Esophagus squamous epithelium (tissue), 5 donors: ENCODE measurements around the gene SPTLC1. TPM values are rescaled to one million over a fixed set of nuclear protein-coding genes. Genes with fewer than 3 reads are reported as not detected.
"Not testable (repeated sequence)": the region's sequence is repeated elsewhere in the genome, so short reads cannot be mapped to it uniquely, and the experiment has no call there.

Experiments used
- DNase-seq: peaks from one replicate; lab custom pipeline; 2025; lab: John Stamatoyannopoulos, UW
- H3K27ac ChIP-seq, 4 donors: fragments of 200-600 bp; sonication (generic); one replicate each; pipeline ENCODE4 v1.5.1; 2016 to 2019; ENCODE audit warnings: mild to moderate bottlenecking in 1 of 4
- H3K27me3 ChIP-seq, 4 donors: fragments of 200-600 bp; sonication (generic); 1 replicate in 3 of 4; 2 replicates in 1 of 4; pipeline versions ENCODE4 v1.5.1 to v1.6.0; 2017 to 2021; ENCODE audit warnings: antibody characterized with exemption in 1 of 4
- H3K36me3 ChIP-seq, 3 donors: fragments of 200-600 bp; sonication (generic); one replicate each; pipeline ENCODE4 v1.5.1; 2016 to 2019
- H3K4me1 ChIP-seq, 3 donors: fragments of 200-600 bp; sonication (generic); one replicate each; pipeline ENCODE4 v1.5.1; 2017 to 2019
- H3K4me3 ChIP-seq, 4 donors: fragments of 200-600 bp; sonication (generic); 1 replicate in 3 of 4; 2 replicates in 1 of 4; pipeline ENCODE4 v1.5.1; 2016 to 2019; ENCODE audit warnings: mild to moderate bottlenecking in 2 of 4, moderate library complexity in 1 of 4
- H3K9me3 ChIP-seq, 3 donors: fragments of 200-600 bp; sonication (generic); one replicate each; pipeline ENCODE4 v1.5.1; 2016 to 2019
- POLR2A ChIP-seq, 4 donors: fragments of 450-650 bp; IDR thresholded peaks; one replicate each; pipeline ENCODE4 v1.6.1; 2017; ENCODE audit warnings: antibody characterized with exemption in 4 of 4, mild to moderate bottlenecking in 4 of 4, moderate library complexity in 3 of 4
- WGBS, 2 donors: methylation state at CpG; one replicate each; pipeline ENCODE4 v1.1.5; 2018; 5-methylcytosine and 5-hydroxymethylcytosine counted together
- intact Hi-C: fragments of 100-400 bp; cut with DNase I; formaldehyde crosslinking; loops from one replicate; pipeline ENCODE4 v1.15.0; 2022
- total RNA-seq, 4 donors: library from RNA; depleted of rRNA; stranded (reverse); fragments of >200 nt; gene quantifications; one replicate each; pipeline ENCODE4 v1.1.0, GENCODE V29; 2016
- TF ChIP-seq, protein P1 (sequence below), 6 experiments: fragments of 450-650 bp in 4 of 6; fragments of 200-600 bp in 2 of 6; sonication (generic) in 2 of 6; IDR thresholded peaks; one replicate each; pipeline ENCODE4 v1.5.1; 2016 to 2019; ENCODE audit warnings: antibody characterized with exemption in 6 of 6, mild to moderate bottlenecking in 4 of 6, moderate library complexity in 4 of 6
- donor health status: DM: yes; HTN: yes; CAD: no.

Gene SPTLC1
- total RNA-seq, 4 donors from 2014 or later = 91.4 to 107 (median 96.5) TPM

DNA sequence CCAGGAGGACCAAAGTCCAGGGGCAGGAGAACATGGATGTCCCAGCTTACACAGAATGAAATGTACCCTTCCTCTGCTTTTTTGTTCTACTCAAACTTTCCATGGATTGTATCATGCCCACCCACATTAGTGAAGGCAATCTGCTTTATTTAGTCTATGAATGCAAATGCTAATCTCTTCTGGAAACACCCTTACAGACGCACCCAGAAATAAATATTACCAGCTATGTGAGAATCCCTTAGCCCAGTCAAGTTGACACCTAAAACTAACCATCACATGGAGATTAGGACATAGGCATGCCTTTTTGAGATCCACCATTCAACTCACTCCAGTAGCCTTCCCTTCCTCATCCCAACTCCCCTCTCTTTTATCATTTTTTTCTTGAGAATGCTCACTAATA lies 6.1 kb upstream of the SPTLC1 start:
- intact Hi-C loops = no loop called here
- Histone ChIP-seq H3K9me3 (no peaks in the 10 kb centered on the region), H3K36me3 (no peaks in the 10 kb centered on the region), H3K4me3 (no peak overlapping the region), H3K27ac (no peak overlapping the region), H3K27me3 (peaks cover 0 to 4% (median 0%) of the 10 kb centered on the region in 4 donors), H3K4me1 (no peaks in the 10 kb centered on the region)
- 77 to 79% methylated on average over 1 of the region's 1 CpG for WGBS, 2 donors
- no peak for DNase-seq
- TF ChIP-seq, protein P1, sequence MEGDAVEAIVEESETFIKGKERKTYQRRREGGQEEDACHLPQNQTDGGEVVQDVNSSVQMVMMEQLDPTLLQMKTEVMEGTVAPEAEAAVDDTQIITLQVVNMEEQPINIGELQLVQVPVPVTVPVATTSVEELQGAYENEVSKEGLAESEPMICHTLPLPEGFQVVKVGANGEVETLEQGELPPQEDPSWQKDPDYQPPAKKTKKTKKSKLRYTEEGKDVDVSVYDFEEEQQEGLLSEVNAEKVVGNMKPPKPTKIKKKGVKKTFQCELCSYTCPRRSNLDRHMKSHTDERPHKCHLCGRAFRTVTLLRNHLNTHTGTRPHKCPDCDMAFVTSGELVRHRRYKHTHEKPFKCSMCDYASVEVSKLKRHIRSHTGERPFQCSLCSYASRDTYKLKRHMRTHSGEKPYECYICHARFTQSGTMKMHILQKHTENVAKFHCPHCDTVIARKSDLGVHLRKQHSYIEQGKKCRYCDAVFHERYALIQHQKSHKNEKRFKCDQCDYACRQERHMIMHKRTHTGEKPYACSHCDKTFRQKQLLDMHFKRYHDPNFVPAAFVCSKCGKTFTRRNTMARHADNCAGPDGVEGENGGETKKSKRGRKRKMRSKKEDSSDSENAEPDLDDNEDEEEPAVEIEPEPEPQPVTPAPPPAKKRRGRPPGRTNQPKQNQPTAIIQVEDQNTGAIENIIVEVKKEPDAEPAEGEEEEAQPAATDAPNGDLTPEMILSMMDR (IDR thresholded peaks at IDR 0.05) = no peak
- TF ChIP-seq POLR2A (IDR thresholded peaks at IDR 0.05) = no peak

DNA sequence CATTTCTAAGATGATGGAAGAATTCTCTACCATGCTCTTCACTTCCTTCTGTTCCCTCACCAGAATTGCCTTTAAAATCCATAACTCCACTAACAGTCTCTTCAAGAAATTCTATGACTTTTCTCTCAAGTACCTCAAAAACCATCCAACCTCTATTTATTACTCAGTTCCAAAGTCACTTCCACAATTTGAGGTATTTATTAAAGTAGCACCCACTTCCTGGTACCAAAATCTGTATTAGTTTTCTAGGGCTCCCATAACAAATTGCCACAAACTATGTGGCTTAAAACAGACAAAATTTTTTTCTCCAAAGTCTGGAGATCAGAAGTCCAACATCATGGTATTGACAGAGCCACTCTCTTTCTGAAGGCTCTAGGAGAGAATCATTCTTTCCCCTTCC lies 4.9 kb upstream of the SPTLC1 start:
- Histone ChIP-seq H3K9me3 (no peaks in the 10 kb centered on the region), H3K27ac (no peak overlapping the region), H3K4me3 (no peak overlapping the region), H3K4me1 (peaks cover 0 to 5% (median 0%) of the 10 kb centered on the region in 3 donors), H3K27me3 (peaks cover 0 to 4% (median 0%) of the 10 kb centered on the region in 4 donors), H3K36me3 (no peaks in the 10 kb centered on the region)
- TF ChIP-seq, protein P1 (IDR thresholded peaks at IDR 0.05) = no peak
- no peak for TF ChIP-seq POLR2A (IDR thresholded peaks at IDR 0.05)
- intact Hi-C loops = no loop called here
- no peak for DNase-seq

DNA sequence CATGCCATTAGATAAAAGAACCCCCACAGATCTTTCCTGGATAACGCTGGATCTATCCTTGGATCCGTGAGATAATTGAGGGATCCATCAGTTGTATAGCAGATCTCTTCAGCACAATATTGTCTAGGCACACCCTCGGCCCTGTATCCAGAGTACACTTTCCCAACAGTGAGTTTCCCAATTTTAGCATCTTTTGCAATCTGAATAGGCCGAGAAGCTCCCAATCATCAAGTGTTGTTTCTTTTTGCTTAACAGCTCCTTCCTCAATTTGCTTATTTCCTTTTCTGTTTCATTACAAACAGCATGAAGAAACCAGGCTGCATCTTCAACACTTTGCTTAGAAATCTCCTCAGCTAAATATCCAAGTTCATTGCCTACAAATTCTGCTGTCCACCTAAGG lies 4.4 kb upstream of the SPTLC1 start:
- Histone ChIP-seq H3K9me3 (no peaks in the 10 kb centered on the region), H3K36me3 (no peaks in the 10 kb centered on the region), H3K4me3 (no peak overlapping the region), H3K4me1 (peaks cover 0 to 6% (median 0%) of the 10 kb centered on the region in 3 donors), H3K27me3 (peaks cover 0 to 4% (median 0%) of the 10 kb centered on the region in 4 donors), H3K27ac (no peak overlapping the region)
- TF ChIP-seq POLR2A (IDR thresholded peaks at IDR 0.05) = no peak
- TF ChIP-seq, protein P1 (IDR thresholded peaks at IDR 0.05) = no peak
- WGBS, 2 donors = 49 to 52% methylated on average over 4 of the region's 4 CpGs
- intact Hi-C loops = no loop called here
- DNase-seq = no peak

DNA sequence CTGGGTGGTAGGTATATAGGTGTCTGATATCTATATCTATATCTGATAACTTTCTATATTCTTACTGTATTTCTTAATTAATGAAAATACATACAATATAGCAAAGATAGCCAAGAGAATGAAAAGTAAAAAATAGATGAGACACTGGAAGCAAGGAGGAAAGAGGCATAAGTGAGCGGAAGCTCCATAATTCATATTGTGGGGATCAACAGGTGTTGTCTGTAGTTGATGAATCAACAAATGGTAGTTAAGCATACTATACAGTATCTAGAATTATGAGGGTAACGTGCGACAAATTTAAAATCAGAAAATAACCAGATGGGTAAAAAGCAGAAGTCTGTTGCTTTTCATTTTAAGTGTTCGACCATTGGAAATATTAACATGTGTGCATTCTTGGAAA lies 7.1 kb downstream of the SPTLC1 start:
- DNase-seq = no peak
- Histone ChIP-seq H3K4me3 (no peak overlapping the region), H3K27ac (no peak overlapping the region), H3K36me3 (peaks cover 0 to 31% (median 15%) of the 10 kb centered on the region in 3 donors), H3K9me3 (no peaks in the 10 kb centered on the region), H3K27me3 (no peaks in the 10 kb centered on the region), H3K4me1 (peaks cover 0 to 8% (median 4%) of the 10 kb centered on the region in 3 donors)
- intact Hi-C loops = no loop called here
- TF ChIP-seq, protein P1 (IDR thresholded peaks at IDR 0.05) = no peak
- no peak for TF ChIP-seq POLR2A (IDR thresholded peaks at IDR 0.05)
- WGBS, 2 donors = 95 to 97% methylated on average over 4 of the region's 4 CpGs

DNA sequence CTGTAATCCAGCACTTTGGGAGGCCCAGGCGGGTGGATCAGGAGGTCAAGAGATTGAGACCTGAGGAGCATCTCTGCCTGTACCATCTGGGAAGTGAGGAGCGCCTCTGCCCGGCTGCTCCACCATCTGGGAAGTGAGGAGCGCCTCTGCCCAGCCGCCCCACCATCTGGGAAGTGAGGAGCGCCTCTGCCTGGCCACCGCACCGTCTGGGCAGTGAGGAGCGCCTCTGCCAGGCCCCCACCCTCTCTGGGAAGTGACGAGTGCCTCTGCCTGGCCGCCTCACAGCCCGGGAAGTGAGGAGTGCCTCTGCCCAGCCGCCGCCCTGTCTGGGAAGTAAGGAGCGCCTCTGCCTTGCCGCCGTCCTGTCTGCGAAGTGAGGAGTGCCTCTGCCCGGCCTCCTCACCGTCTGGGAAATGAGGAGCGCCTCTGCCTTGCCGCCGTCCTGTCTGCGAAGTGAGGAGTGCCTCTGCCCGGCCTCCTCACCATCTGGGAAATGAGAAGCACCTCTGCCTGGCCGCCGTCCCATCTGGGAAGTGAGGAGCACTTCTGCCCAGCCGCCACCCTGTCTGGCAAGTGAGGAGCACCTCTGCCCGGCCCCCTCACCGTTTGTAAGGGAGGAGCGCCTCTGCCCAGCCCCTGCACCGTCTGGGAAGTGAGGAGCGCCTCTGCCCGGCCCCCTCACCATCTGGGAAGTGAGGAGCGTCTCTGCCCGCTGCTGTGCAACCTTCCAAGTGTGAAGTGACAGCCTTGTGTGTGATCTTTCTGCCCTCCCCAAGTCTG lies 9.6 kb downstream of the SPTLC1 start:
- intact Hi-C loops, H3K4me3 ChIP-seq, H3K9me3 ChIP-seq, DNase-seq, H3K4me1 ChIP-seq, H3K27ac ChIP-seq, H3K27me3 ChIP-seq: not testable (repeated sequence)
- H3K36me3 ChIP-seq = peaks cover 0 to 43% (median 15%) of the 10 kb centered on the region in 3 donors
- 95 to 98% methylated on average over 4 to 9 of the region's 36 CpGs for WGBS, 2 donors

DNA sequence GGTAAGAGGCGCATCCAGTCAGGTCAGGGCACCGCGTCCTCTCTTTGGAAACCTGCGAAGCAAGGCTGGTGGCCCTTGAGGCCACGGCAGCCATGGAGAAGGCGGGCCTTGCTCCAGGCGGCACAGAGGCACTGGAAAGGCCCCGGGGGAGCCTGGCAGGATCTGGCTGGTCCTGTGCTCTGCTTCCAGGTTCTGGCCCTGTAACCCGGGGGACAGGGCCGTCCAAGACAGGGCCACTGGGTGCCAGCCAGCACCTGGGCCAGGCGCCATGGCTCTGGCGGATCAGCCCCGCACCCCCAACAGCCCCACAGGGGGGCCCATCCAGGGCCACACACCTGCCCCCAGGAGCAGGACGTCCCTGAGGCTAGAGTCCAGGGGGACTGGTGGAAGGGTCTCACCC lies 11.6 kb downstream of the SPTLC1 start:
- H3K27ac ChIP-seq, H3K4me3 ChIP-seq, H3K9me3 ChIP-seq, intact Hi-C loops, H3K4me1 ChIP-seq, DNase-seq, H3K27me3 ChIP-seq: not testable (repeated sequence)
- peaks cover 0 to 49% (median 15%) of the 10 kb centered on the region in 3 donors for H3K36me3 ChIP-seq
- 97 to 100% methylated on average over 2 to 5 of the region's 14 CpGs for WGBS, 2 donors
